ENCODE data around the gene COL19A1.
"Not testable (repeated sequence)": the region's sequence is repeated elsewhere in the genome, so short reads cannot be mapped to it uniquely, and the experiment has no call there.

COL19A1 gene

GRCh38 chr6:69987550-69987949 lies 121.2 kb downstream of the COL19A1 start:
- peaks cover 11% of the 10 kb centered on the region for H3K9me3 Mint-ChIP-seq
- H3K27me3 Mint-ChIP-seq (ENCODE audit: low read depth): no peaks in the 10 kb centered on the region
- H3K4me1 Mint-ChIP-seq: no peaks in the 10 kb centered on the region
- TF ChIP-seq CTCF (IDR thresholded peaks at IDR 0.05; ENCODE audit: unreplicated experiment in 3 of 3): no peak
- H3K27ac Mint-ChIP-seq: no peak overlapping the region
- no peaks in the 10 kb centered on the region for H3K36me3 Mint-ChIP-seq (ENCODE audit: low read depth)
- H3K4me3 Mint-ChIP-seq: no peak overlapping the region

- TF ChIP-seq CTCF (IDR thresholded peaks at IDR 0.05; ENCODE audit: unreplicated experiment in 3 of 3): no peak
- no peaks in the 10 kb centered on the region for H3K27me3 Mint-ChIP-seq (ENCODE audit: low read depth)
- no peaks in the 10 kb centered on the region for H3K36me3 Mint-ChIP-seq (ENCODE audit: low read depth)
- peaks cover 14% of the 10 kb centered on the region for H3K9me3 Mint-ChIP-seq
- no peak overlapping the region for H3K27ac Mint-ChIP-seq
- no peaks in the 10 kb centered on the region for H3K4me1 Mint-ChIP-seq
- H3K4me3 Mint-ChIP-seq: no peak overlapping the region
Observed at GRCh38 chr6:69988458-69989126, 122.2 kb downstream of the COL19A1 start.

GRCh38 chr6:69994251-69994650 lies 127.9 kb downstream of the COL19A1 start:
- TF ChIP-seq CTCF (IDR thresholded peaks at IDR 0.05; ENCODE audit: unreplicated experiment in 3 of 3): no peak
- no peak overlapping the region for H3K4me3 Mint-ChIP-seq
- H3K27ac Mint-ChIP-seq: no peak overlapping the region
- no peaks in the 10 kb centered on the region for H3K36me3 Mint-ChIP-seq (ENCODE audit: low read depth)
- H3K27me3 Mint-ChIP-seq (ENCODE audit: low read depth): no peaks in the 10 kb centered on the region
- no peaks in the 10 kb centered on the region for H3K4me1 Mint-ChIP-seq
- peaks cover 17% of the 10 kb centered on the region for H3K9me3 Mint-ChIP-seq

- H3K27ac Mint-ChIP-seq: no peak overlapping the region
- peaks cover 4% of the 10 kb centered on the region for H3K36me3 Mint-ChIP-seq (ENCODE audit: low read depth)
- H3K27me3 Mint-ChIP-seq (ENCODE audit: low read depth): no peaks in the 10 kb centered on the region
- H3K4me1 Mint-ChIP-seq: no peaks in the 10 kb centered on the region
- H3K4me3 Mint-ChIP-seq: no peak overlapping the region
- no peak for TF ChIP-seq CTCF (IDR thresholded peaks at IDR 0.05; ENCODE audit: unreplicated experiment in 3 of 3)
- H3K9me3 Mint-ChIP-seq: peaks cover 32% of the 10 kb centered on the region
Observed at GRCh38 chr6:70008189-70008588, 141.8 kb downstream of the COL19A1 start.

GRCh38 chr6:70010339-70010738 lies 144.0 kb downstream of the COL19A1 start:
- not testable (repeated sequence) for H3K27me3 Mint-ChIP-seq (ENCODE audit: low read depth)

GRCh38 chr6:70023201-70023600 lies 156.8 kb downstream of the COL19A1 start:
- H3K27ac Mint-ChIP-seq; H3K27me3 Mint-ChIP-seq (ENCODE audit: low read depth); H3K36me3 Mint-ChIP-seq (ENCODE audit: low read depth); H3K4me3 Mint-ChIP-seq; H3K9me3 Mint-ChIP-seq; H3K4me1 Mint-ChIP-seq: not testable (repeated sequence)

More at GRCh38 chr6:70010339-70010738, 144.0 kb downstream of the COL19A1 start:
- H3K4me3 Mint-ChIP-seq; H3K36me3 Mint-ChIP-seq (ENCODE audit: low read depth); H3K27ac Mint-ChIP-seq; H3K4me1 Mint-ChIP-seq: not testable (repeated sequence)
- peaks cover 17% of the 10 kb centered on the region for H3K9me3 Mint-ChIP-seq

GRCh38 chr6:70028246-70028645 lies 161.9 kb downstream of the COL19A1 start:
- Mint-ChIP-seq H3K4me3 (no peak overlapping the region), H3K9me3 (no peaks in the 10 kb centered on the region), H3K27ac (no peak overlapping the region), H3K27me3 (ENCODE audit: low read depth) (no peaks in the 10 kb centered on the region), H3K4me1 (peaks cover 16% of the 10 kb centered on the region), H3K36me3 (ENCODE audit: low read depth) (no peaks in the 10 kb centered on the region)
- no peak for TF ChIP-seq CTCF (IDR thresholded peaks at IDR 0.05; ENCODE audit: unreplicated experiment in 3 of 3)
